Osteocyte (in vitro differentiated cells): ENCODE results near the gene STK17A. TPM values are rescaled to one million over a fixed set of nuclear protein-coding genes. Genes with fewer than 3 reads are reported as not detected.

Experiments
- DNase-seq: peaks from one replicate; pipeline ENCODE4 v3.0.0; 2021; ENCODE audit warnings: mixed read lengths; ENCODE audit not compliant: unreplicated experiment; ENCODE audit errors: extremely low spot score
- H3K27ac Mint-ChIP-seq: one replicate; pipeline ENCODE4 v1.8.0; 2021; ENCODE audit warnings: mild to moderate bottlenecking, mixed read lengths; ENCODE audit not compliant: unreplicated experiment
- H3K27me3 Mint-ChIP-seq: one replicate; pipeline ENCODE4 v1.8.0; 2021; ENCODE audit warnings: mixed read lengths; ENCODE audit not compliant: unreplicated experiment
- H3K36me3 Mint-ChIP-seq: one replicate; pipeline ENCODE4 v1.8.0; 2021; ENCODE audit warnings: mixed read lengths; ENCODE audit not compliant: unreplicated experiment
- H3K4me1 Mint-ChIP-seq: one replicate; pipeline ENCODE4 v1.8.0; 2021; ENCODE audit warnings: mixed read lengths; ENCODE audit not compliant: unreplicated experiment
- H3K4me3 Mint-ChIP-seq: one replicate; pipeline ENCODE4 v1.8.0; 2021; ENCODE audit warnings: mild to moderate bottlenecking, moderate library complexity, mixed read lengths; ENCODE audit not compliant: unreplicated experiment
- H3K9me3 Mint-ChIP-seq: one replicate; pipeline ENCODE4 v1.8.0; 2021; ENCODE audit warnings: mixed read lengths; ENCODE audit not compliant: unreplicated experiment
- CTCF ChIP-seq: fragments of 200-600 bp; sonication (generic); IDR thresholded peaks from 2 replicates; pipeline ENCODE4 v1.5.0; 2021; ENCODE audit warnings: antibody characterized with exemption, mild to moderate bottlenecking, moderate library complexity
- total RNA-seq: library from RNA; stranded (reverse); gene quantifications from 2 replicates; pipeline ENCODE4 v1.2.1, GENCODE V29; 2021

STK17A gene
- total RNA-seq, 1 donor from 2014 or later = 12.6 TPM

- H3K4me3 Mint-ChIP-seq = no peak overlapping the region
Observed at GRCh38 chr7:43589728-43590127, 6.8 kb downstream of the STK17A start.

DNA sequence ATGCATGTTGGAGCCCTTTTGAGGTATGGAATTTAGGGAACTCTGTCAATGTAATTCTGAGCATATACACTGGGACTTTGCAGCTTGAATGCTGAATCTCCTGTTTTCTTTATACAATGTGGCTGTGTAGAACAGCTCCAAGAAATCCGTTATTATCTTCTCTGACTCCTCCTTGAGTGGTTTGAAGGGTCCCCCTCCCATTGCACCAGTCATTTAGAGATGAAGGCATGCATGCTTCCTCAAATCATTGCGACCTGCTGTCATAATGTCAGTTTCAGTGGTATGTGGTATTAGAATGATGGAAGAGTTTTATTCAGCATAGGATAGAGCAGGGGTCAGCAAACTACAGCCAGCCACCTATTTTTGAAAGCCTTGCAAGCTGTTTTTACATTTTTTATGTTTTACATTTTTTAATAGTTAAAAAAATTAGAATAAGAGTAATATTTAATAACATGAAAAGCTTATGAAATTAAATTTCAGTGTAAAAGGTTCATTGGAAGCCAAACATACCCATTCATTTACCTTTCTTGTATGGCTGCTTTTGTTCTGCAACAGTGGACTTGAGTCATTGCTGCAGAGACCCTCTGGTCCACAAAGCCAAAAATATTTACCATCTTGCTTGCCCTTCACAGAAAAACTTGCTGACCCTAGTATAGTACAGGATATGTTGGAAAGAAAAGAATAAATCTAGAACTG is 8.1 kb downstream of the STK17A start:
- no peak overlapping the region for H3K4me3 Mint-ChIP-seq
- no peak for DNase-seq
- no peak overlapping the region for H3K27ac Mint-ChIP-seq
- no peaks in the 10 kb centered on the region for H3K9me3 Mint-ChIP-seq
- H3K27me3 Mint-ChIP-seq = no peaks in the 10 kb centered on the region
- H3K4me1 Mint-ChIP-seq = peaks cover 51% of the 10 kb centered on the region
- no peak for TF ChIP-seq CTCF
- H3K36me3 Mint-ChIP-seq = no peaks in the 10 kb centered on the region

More at GRCh38 chr7:43589728-43590127, 6.8 kb downstream of the STK17A start:
- TF ChIP-seq CTCF = no peak
- H3K4me1 Mint-ChIP-seq = peaks cover 52% of the 10 kb centered on the region
- H3K9me3 Mint-ChIP-seq = no peaks in the 10 kb centered on the region
- H3K36me3 Mint-ChIP-seq = no peaks in the 10 kb centered on the region
- H3K27ac Mint-ChIP-seq = no peak overlapping the region
- H3K27me3 Mint-ChIP-seq = no peaks in the 10 kb centered on the region
- no peak for DNase-seq

- TF ChIP-seq CTCF = no peak
- Mint-ChIP-seq H3K27ac (no peak overlapping the region), H3K9me3 (no peaks in the 10 kb centered on the region), H3K4me3 (no peak overlapping the region), H3K27me3 (no peaks in the 10 kb centered on the region), H3K36me3 (no peaks in the 10 kb centered on the region), H3K4me1 (peaks cover 52% of the 10 kb centered on the region)
- DNase-seq = no peak
Observed at GRCh38 chr7:43591558-43592180, 8.8 kb downstream of the STK17A start.

DNA sequence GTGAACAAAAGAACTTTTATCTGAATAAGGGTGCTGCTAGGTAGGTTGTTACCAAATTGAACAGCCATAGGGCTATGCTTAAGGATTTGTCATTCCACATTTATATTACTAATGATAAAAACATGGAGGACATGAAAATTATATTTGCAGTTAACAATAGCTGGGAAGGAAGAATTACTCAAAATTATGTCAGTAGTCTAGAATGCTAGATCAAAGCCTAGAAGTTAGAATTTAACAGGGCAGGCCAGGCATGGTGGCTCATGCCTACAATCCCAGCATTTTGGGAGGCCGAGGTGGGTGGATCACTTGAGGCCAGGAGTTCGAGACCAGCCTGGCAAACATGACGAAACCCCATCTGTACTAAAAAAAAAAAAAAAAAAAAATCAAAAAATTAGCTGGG is 9.4 kb downstream of the STK17A start:
- Mint-ChIP-seq H3K36me3 (peaks cover 2% of the 10 kb centered on the region), H3K9me3 (no peaks in the 10 kb centered on the region), H3K27ac (no peak overlapping the region), H3K27me3 (no peaks in the 10 kb centered on the region), H3K4me1 (peaks cover 52% of the 10 kb centered on the region), H3K4me3 (no peak overlapping the region)
- no peak for TF ChIP-seq CTCF
- no peak for DNase-seq

- no peak for DNase-seq
- peaks cover 52% of the 10 kb centered on the region for H3K4me1 Mint-ChIP-seq
- no peak overlapping the region for H3K27ac Mint-ChIP-seq
- H3K36me3 Mint-ChIP-seq = peaks cover 2% of the 10 kb centered on the region
- no peaks in the 10 kb centered on the region for H3K9me3 Mint-ChIP-seq
- H3K27me3 Mint-ChIP-seq = no peaks in the 10 kb centered on the region
- H3K4me3 Mint-ChIP-seq = no peak overlapping the region
- TF ChIP-seq CTCF = no peak
Observed at GRCh38 chr7:43593010-43593409, 10.1 kb downstream of the STK17A start.
